ENCODE measurements around the gene MTCL1. TPM values are rescaled to one million over a fixed set of nuclear protein-coding genes. Genes with fewer than 3 reads are reported as not detected.

The MTCL1 gene
- polyA plus RNA-seq, 3 donors: not detected

GRCh38 chr18:8702668-8703067 lies 2.7 kb upstream of the MTCL1 start:
- DNase-seq: no peak
- TF ChIP-seq CTCF (IDR thresholded peaks at IDR 0.05): no peak
- Mint-ChIP-seq H3K36me3 (peaks cover 5 to 7% of the 10 kb centered on the region in 2 donors), H3K4me3 (peak overlapping the region in 1 of 2 donors; percentile 97), H3K27me3 (ENCODE audit: low read depth in 3 of 3) (peaks cover 43 to 70% (median 55%) of the 10 kb centered on the region in 3 donors), H3K9me3 (peaks cover 0 to 21% (median 10%) of the 10 kb centered on the region in 7 donors), H3K4me1 (peaks cover 25% of the 10 kb centered on the region), H3K27ac (no peak overlapping the region)
- H2AFZ ChIP-seq (ENCODE audit: insufficient read depth, low read depth, low read length, poor library complexity, severe bottlenecking): no peak overlapping the region
- H3K36me3 ChIP-seq (replicated peaks in 1 of 2; ENCODE audit: control insufficient read depth in 1 of 2, insufficient read depth in 2 of 2, low read length in 2 of 2): no peaks in the 10 kb centered on the region
- H3K4me3 ChIP-seq (replicated peaks in 1 of 3; ENCODE audit: low read depth in 2 of 3, low read length in 3 of 3): no peak overlapping the region
- no peaks in the 10 kb centered on the region for H3K79me2 ChIP-seq (ENCODE audit: insufficient read depth, low read length)
- H3K27me3 ChIP-seq (ENCODE audit: control insufficient read depth in 2 of 2, insufficient read depth in 2 of 2, low read length in 2 of 2): peaks cover 37 to 57% of the 10 kb centered on the region in 2 donors
- intact Hi-C loops (cut with micrococcal nuclease): no loop called here
- no peaks in the 10 kb centered on the region for H4K20me1 ChIP-seq (ENCODE audit: insufficient read depth, low read length)
- H3K9ac ChIP-seq (ENCODE audit: insufficient read depth, low read length, poor library complexity, severe bottlenecking): no peak overlapping the region
- H3K4me1 ChIP-seq (ENCODE audit: control insufficient read depth in 1 of 2, insufficient read depth in 2 of 2, low read length in 2 of 2): peaks cover 20 to 28% of the 10 kb centered on the region in 2 donors
- peaks cover 3 to 13% of the 10 kb centered on the region in 2 donors for H3K9me3 ChIP-seq (replicated peaks in 1 of 2; ENCODE audit: control insufficient read depth in 1 of 2, insufficient read depth in 1 of 2, low read length in 2 of 2)
- H3K27ac ChIP-seq (ENCODE audit: low read depth in 1 of 2, low read length in 2 of 2): no peak overlapping the region
- H3K4me2 ChIP-seq (replicated peaks; ENCODE audit: extremely low read depth, low read length, poor library complexity, severe bottlenecking): no peak overlapping the region

GRCh38 chr18:8703092-8703709 lies 2.2 kb upstream of the MTCL1 start:
- Mint-ChIP-seq H3K9me3 (peaks cover 0 to 21% (median 11%) of the 10 kb centered on the region in 7 donors), H3K4me1 (peaks cover 25% of the 10 kb centered on the region), H3K4me3 (peak overlapping the region in 1 of 2 donors; percentile 97), H3K36me3 (peaks cover 5 to 7% of the 10 kb centered on the region in 2 donors), H3K27ac (peak overlapping the region in 1 of 7 donors; percentile 33), H3K27me3 (ENCODE audit: low read depth in 3 of 3) (peaks cover 49 to 75% (median 58%) of the 10 kb centered on the region in 3 donors)
- no peaks in the 10 kb centered on the region for H3K36me3 ChIP-seq (replicated peaks in 1 of 2; ENCODE audit: control insufficient read depth in 1 of 2, insufficient read depth in 2 of 2, low read length in 2 of 2)
- no peak overlapping the region for H3K9ac ChIP-seq (ENCODE audit: insufficient read depth, low read length, poor library complexity, severe bottlenecking)
- H3K4me2 ChIP-seq (replicated peaks; ENCODE audit: extremely low read depth, low read length, poor library complexity, severe bottlenecking): no peak overlapping the region
- 25% methylated on average over 19 of the region's 25 CpGs for WGBS (ENCODE audit: insufficient coverage)
- no peak for DNase-seq
- H4K20me1 ChIP-seq (ENCODE audit: insufficient read depth, low read length): no peaks in the 10 kb centered on the region
- no peak for TF ChIP-seq CTCF (IDR thresholded peaks at IDR 0.05)
- H2AFZ ChIP-seq (ENCODE audit: insufficient read depth, low read depth, low read length, poor library complexity, severe bottlenecking): no peak overlapping the region
- peaks cover 3 to 13% of the 10 kb centered on the region in 2 donors for H3K9me3 ChIP-seq (replicated peaks in 1 of 2; ENCODE audit: control insufficient read depth in 1 of 2, insufficient read depth in 1 of 2, low read length in 2 of 2)
- peaks cover 43 to 63% of the 10 kb centered on the region in 2 donors for H3K27me3 ChIP-seq (ENCODE audit: control insufficient read depth in 2 of 2, insufficient read depth in 2 of 2, low read length in 2 of 2)
- no peaks in the 10 kb centered on the region for H3K79me2 ChIP-seq (ENCODE audit: insufficient read depth, low read length)
- no peak overlapping the region for H3K27ac ChIP-seq (ENCODE audit: low read depth in 1 of 2, low read length in 2 of 2)
- peaks cover 20 to 28% of the 10 kb centered on the region in 2 donors for H3K4me1 ChIP-seq (ENCODE audit: control insufficient read depth in 1 of 2, insufficient read depth in 2 of 2, low read length in 2 of 2)
- intact Hi-C loops (cut with micrococcal nuclease): no loop called here
- H3K4me3 ChIP-seq (replicated peaks in 1 of 3; ENCODE audit: low read depth in 2 of 3, low read length in 3 of 3): no peak overlapping the region
